Measurements from ENCODE around the gene F8. TPM values are rescaled to one million over a fixed set of nuclear protein-coding genes. Genes with fewer than 3 reads are reported as not detected.
"Not testable (repeated sequence)": the region's sequence is repeated elsewhere in the genome, so short reads cannot be mapped to it uniquely, and the experiment has no call there.

F8 gene
- total and polyA plus RNA-seq, 2 donors (not counting 1 experiment from before 2014, with no cell fraction given), result 4.5 to 7.9 TPM

- Histone ChIP-seq H3K36me3 (ENCODE audit: control insufficient read depth, insufficient read depth, low read length) (no peaks in the 10 kb centered on the region), H2AFZ (ENCODE audit: low read length) (no peak overlapping the region), H3K9me3 (ENCODE audit: control insufficient read depth, insufficient read depth, low read depth, low read length) (no peaks in the 10 kb centered on the region), H3K79me2 (ENCODE audit: control insufficient read depth, insufficient read depth, low read length) (no peaks in the 10 kb centered on the region), H3K9ac (ENCODE audit: insufficient read depth, low read length) (no peak overlapping the region), H3K27me3 (ENCODE audit: control insufficient read depth, insufficient read depth, low read length) (no peaks in the 10 kb centered on the region), H3K4me1 (ENCODE audit: control insufficient read depth, extremely low read depth, insufficient read depth, low read length) (no peaks in the 10 kb centered on the region), H3K4me3 (replicated peaks in 1 of 4; ENCODE audit: control extremely low read depth in 1 of 4, insufficient read depth in 1 of 4, low read depth in 3 of 4, low read length in 4 of 4) (no peak overlapping the region), H3K4me2 (ENCODE audit: extremely low read depth, insufficient read depth, low read length) (no peak overlapping the region), H3K27ac (ENCODE audit: insufficient read depth, low read length) (no peak overlapping the region), H4K20me1 (ENCODE audit: control insufficient read depth, extremely low read depth, insufficient read depth, low read length) (no peaks in the 10 kb centered on the region)
- no peak for DNase-seq (ENCODE audit: low read depth in 2 of 2)
- no peak for TF ChIP-seq CTCF (conservative IDR thresholded peaks at IDR 0.05 in 1 of 2, IDR thresholded peaks at IDR 0.05 in 1 of 2; ENCODE audit: low read depth in 1 of 2, low read length in 2 of 2)
Observed at GRCh38 chrX:154818916-154819770, 203.4 kb downstream of the F8 start.

- not testable (repeated sequence) for H3K4me3 ChIP-seq (replicated peaks in 1 of 4; ENCODE audit: control extremely low read depth in 1 of 4, insufficient read depth in 1 of 4, low read depth in 3 of 4, low read length in 4 of 4); H3K4me1 ChIP-seq (ENCODE audit: control insufficient read depth, extremely low read depth, insufficient read depth, low read length); H3K27ac ChIP-seq (ENCODE audit: insufficient read depth, low read length); H2AFZ ChIP-seq (ENCODE audit: low read length); H4K20me1 ChIP-seq (ENCODE audit: control insufficient read depth, extremely low read depth, insufficient read depth, low read length); H3K36me3 ChIP-seq (ENCODE audit: control insufficient read depth, insufficient read depth, low read length); H3K27me3 ChIP-seq (ENCODE audit: control insufficient read depth, insufficient read depth, low read length); H3K9me3 ChIP-seq (ENCODE audit: control insufficient read depth, insufficient read depth, low read depth, low read length); DNase-seq (ENCODE audit: low read depth in 2 of 2); H3K79me2 ChIP-seq (ENCODE audit: control insufficient read depth, insufficient read depth, low read length); H3K4me2 ChIP-seq (ENCODE audit: extremely low read depth, insufficient read depth, low read length); H3K9ac ChIP-seq (ENCODE audit: insufficient read depth, low read length)
Observed at GRCh38 chrX:154817048-154817618, 205.4 kb downstream of the F8 start.

DNA sequence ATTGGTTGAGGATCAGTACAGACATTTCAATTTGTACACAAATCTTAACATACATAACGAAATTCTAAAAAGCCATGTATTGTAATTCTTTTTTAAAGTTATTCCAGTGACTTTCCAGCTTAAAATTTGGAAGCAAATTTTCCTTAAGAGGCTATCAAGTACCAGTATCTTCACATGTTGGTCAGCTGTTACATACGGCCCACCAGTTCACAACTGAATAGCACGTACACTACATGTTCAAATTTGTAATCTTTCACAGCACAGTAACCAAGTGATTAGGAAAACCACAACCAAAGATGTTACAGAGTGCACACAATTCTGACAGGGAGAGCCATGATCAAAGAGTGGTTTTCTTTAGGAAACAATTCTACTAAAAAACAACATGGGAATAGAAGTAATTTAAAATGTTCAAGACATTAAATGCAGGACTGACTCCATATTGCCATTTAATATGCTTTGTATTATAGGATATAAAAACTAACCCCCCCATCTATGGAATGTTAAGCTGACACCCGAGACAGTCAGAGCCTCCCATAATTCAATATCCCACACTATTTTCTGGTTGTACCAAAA, 206.1 kb downstream of the F8 start:
- not testable (repeated sequence) for H3K4me3 ChIP-seq (replicated peaks in 1 of 4; ENCODE audit: control extremely low read depth in 1 of 4, insufficient read depth in 1 of 4, low read depth in 3 of 4, low read length in 4 of 4); H3K36me3 ChIP-seq (ENCODE audit: control insufficient read depth, insufficient read depth, low read length); H3K27me3 ChIP-seq (ENCODE audit: control insufficient read depth, insufficient read depth, low read length); H3K4me2 ChIP-seq (ENCODE audit: extremely low read depth, insufficient read depth, low read length); H3K9ac ChIP-seq (ENCODE audit: insufficient read depth, low read length); H3K9me3 ChIP-seq (ENCODE audit: control insufficient read depth, insufficient read depth, low read depth, low read length); H3K79me2 ChIP-seq (ENCODE audit: control insufficient read depth, insufficient read depth, low read length); H2AFZ ChIP-seq (ENCODE audit: low read length); H3K4me1 ChIP-seq (ENCODE audit: control insufficient read depth, extremely low read depth, insufficient read depth, low read length); H4K20me1 ChIP-seq (ENCODE audit: control insufficient read depth, extremely low read depth, insufficient read depth, low read length); DNase-seq (ENCODE audit: low read depth in 2 of 2); H3K27ac ChIP-seq (ENCODE audit: insufficient read depth, low read length)

DNA sequence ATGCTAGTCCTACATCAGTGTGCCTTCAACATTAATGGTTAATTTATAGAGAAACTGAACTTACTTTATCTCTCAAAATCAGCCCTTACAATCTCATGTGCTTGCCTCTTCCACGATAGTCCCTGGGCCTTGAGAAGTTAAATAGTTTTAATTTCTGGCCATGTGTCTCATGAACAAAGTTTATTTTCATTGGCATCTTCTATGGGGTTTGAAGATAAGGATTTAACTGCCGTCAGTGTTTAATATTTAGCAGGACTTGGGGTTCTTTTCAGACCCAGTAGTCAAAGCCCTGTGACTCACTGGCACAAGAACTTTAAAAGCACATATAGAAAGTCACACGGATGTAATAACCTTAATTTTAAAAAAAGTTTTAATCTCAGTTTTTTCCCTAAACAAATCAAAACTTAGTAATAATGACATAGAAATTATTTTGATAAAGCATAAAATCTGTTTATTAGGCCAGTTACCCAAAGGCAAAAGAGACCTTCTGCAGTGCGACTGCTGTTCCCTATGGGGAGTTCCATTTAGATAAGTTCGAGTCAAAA, 207.2 kb downstream of the F8 start:
- H3K9me3 ChIP-seq (ENCODE audit: control insufficient read depth, insufficient read depth, low read depth, low read length), result no peaks in the 10 kb centered on the region
- H3K27ac ChIP-seq (ENCODE audit: insufficient read depth, low read length), result no peak overlapping the region
- no peak overlapping the region for H2AFZ ChIP-seq (ENCODE audit: low read length)
- H4K20me1 ChIP-seq (ENCODE audit: control insufficient read depth, extremely low read depth, insufficient read depth, low read length), result no peaks in the 10 kb centered on the region
- H3K79me2 ChIP-seq (ENCODE audit: control insufficient read depth, insufficient read depth, low read length), result no peaks in the 10 kb centered on the region
- no peak overlapping the region for H3K9ac ChIP-seq (ENCODE audit: insufficient read depth, low read length)
- no peaks in the 10 kb centered on the region for H3K36me3 ChIP-seq (ENCODE audit: control insufficient read depth, insufficient read depth, low read length)
- H3K27me3 ChIP-seq (ENCODE audit: control insufficient read depth, insufficient read depth, low read length), result no peaks in the 10 kb centered on the region
- H3K4me3 ChIP-seq (replicated peaks in 1 of 4; ENCODE audit: control extremely low read depth in 1 of 4, insufficient read depth in 1 of 4, low read depth in 3 of 4, low read length in 4 of 4), result no peak overlapping the region
- H3K4me2 ChIP-seq (ENCODE audit: extremely low read depth, insufficient read depth, low read length), result no peak overlapping the region
- no peaks in the 10 kb centered on the region for H3K4me1 ChIP-seq (ENCODE audit: control insufficient read depth, extremely low read depth, insufficient read depth, low read length)
- TF ChIP-seq CTCF (conservative IDR thresholded peaks at IDR 0.05 in 1 of 2, IDR thresholded peaks at IDR 0.05 in 1 of 2; ENCODE audit: low read depth in 1 of 2, low read length in 2 of 2) (no peak), EZH2 (IDR thresholded peaks at IDR 0.05; ENCODE audit: low read length, missing control alignments) (no peak)
- peak; percentile 78 to 84 for DNase-seq (ENCODE audit: low read depth in 2 of 2)
